Gastrocnemius medialis (tissue), 4 donors: Measurements from ENCODE around the gene PAPLN.

Experiments
- POLR2A ChIP-seq, 2 donors: fragments of 450-650 bp; IDR thresholded peaks; one replicate each; pipeline ENCODE4 v1.6.1; 2017; ENCODE audit warnings: antibody characterized with exemption in 2 of 2, mild to moderate bottlenecking in 2 of 2, moderate library complexity in 2 of 2
- TF ChIP-seq, protein P1 (sequence below), 5 experiments: fragments of 450-650 bp in 3 of 5; fragments of 200-600 bp in 2 of 5; sonication (generic) in 2 of 5; IDR thresholded peaks in 4 of 5; conservative IDR thresholded peaks in 1 of 5; 1 replicate in 4 of 5; 2 replicates in 1 of 5; pipeline ENCODE4 v1.5.1; 2016 to 2019; ENCODE audit warnings: antibody characterized with exemption in 5 of 5, mild to moderate bottlenecking in 3 of 5, moderate library complexity in 3 of 5

DNA sequence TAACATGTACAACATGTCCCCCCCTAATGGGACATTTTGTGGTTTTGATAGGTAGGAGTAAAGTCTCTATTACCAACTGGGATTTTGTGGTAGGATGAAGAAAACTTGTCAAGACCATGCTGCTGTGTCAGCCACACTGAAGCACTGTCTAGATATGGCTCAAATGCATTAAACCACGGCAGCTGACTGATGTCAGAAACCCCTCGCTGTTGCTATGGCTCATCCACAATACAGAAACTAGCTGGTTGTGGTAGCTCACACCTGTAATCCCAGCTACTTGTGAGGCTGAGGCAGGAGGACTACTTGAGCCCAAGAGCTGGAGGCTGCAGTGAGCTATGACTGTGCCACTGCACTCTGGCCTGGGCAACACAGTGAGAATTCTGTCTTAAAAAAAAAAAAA lies 40.1 kb downstream of the PAPLN start:
- TF ChIP-seq, protein P1, sequence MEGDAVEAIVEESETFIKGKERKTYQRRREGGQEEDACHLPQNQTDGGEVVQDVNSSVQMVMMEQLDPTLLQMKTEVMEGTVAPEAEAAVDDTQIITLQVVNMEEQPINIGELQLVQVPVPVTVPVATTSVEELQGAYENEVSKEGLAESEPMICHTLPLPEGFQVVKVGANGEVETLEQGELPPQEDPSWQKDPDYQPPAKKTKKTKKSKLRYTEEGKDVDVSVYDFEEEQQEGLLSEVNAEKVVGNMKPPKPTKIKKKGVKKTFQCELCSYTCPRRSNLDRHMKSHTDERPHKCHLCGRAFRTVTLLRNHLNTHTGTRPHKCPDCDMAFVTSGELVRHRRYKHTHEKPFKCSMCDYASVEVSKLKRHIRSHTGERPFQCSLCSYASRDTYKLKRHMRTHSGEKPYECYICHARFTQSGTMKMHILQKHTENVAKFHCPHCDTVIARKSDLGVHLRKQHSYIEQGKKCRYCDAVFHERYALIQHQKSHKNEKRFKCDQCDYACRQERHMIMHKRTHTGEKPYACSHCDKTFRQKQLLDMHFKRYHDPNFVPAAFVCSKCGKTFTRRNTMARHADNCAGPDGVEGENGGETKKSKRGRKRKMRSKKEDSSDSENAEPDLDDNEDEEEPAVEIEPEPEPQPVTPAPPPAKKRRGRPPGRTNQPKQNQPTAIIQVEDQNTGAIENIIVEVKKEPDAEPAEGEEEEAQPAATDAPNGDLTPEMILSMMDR (IDR thresholded peaks at IDR 0.05 in 4 of 5, conservative IDR thresholded peaks at IDR 0.05 in 1 of 5): no peak
- TF ChIP-seq POLR2A (IDR thresholded peaks at IDR 0.05): no peak
